Spleen (tissue), 11 donors: ENCODE measurements around the gene TOM1L1. TPM values are rescaled to one million over a fixed set of nuclear protein-coding genes. Genes with fewer than 3 reads are reported as not detected.
"Not testable (repeated sequence)": the region's sequence is repeated elsewhere in the genome, so short reads cannot be mapped to it uniquely, and the experiment has no call there.

Source experiments
- DNase-seq: peaks from one replicate; pipeline ENCODE4 v3.0.0-alpha.2; 2020
- H3K27ac ChIP-seq, 8 donors: fragments of 200-600 bp; sonication (generic) in 7 of 8; 1 replicate in 4 of 8; 2 replicates in 4 of 8; pipeline versions ENCODE4 v1.5.0 to v1.8.0; 2016 to 2021; ENCODE audit warnings: inconsistent platforms in 4 of 8, mild to moderate bottlenecking in 4 of 8, moderate library complexity in 1 of 8
- H3K27me3 ChIP-seq, 7 donors: fragments of 200-600 bp; sonication (generic) in 6 of 7; replicated peaks in 1 of 7; 1 replicate in 4 of 7; 2 replicates in 3 of 7; pipeline versions ENCODE4 v1.5.0 to v1.8.0; 2016 to 2021; ENCODE audit warnings: inconsistent platforms in 3 of 7, mild to moderate bottlenecking in 1 of 7
- H3K36me3 ChIP-seq, 6 donors: fragments of 200-600 bp; sonication (generic) in 5 of 6; 1 replicate in 4 of 6; 2 replicates in 2 of 6; pipeline versions ENCODE4 v1.5.0 to v1.8.0; 2016 to 2021; ENCODE audit warnings: inconsistent platforms in 2 of 6
- H3K4me1 ChIP-seq, 6 donors: fragments of 200-600 bp; sonication (generic) in 5 of 6; 1 replicate in 3 of 6; 2 replicates in 3 of 6; pipeline versions ENCODE4 v1.5.0 to v1.8.0; 2016 to 2021; ENCODE audit warnings: inconsistent platforms in 3 of 6
- H3K4me3 ChIP-seq, 8 donors: fragments of 200-600 bp; sonication (generic) in 7 of 8; 1 replicate in 4 of 8; 2 replicates in 4 of 8; pipeline versions ENCODE4 v1.5.0 to v1.8.0; 2016 to 2021; ENCODE audit warnings: inconsistent platforms in 4 of 8, mild to moderate bottlenecking in 4 of 8, moderate library complexity in 2 of 8
- H3K9me3 ChIP-seq, 8 donors: fragments of 200-600 bp; sonication (generic) in 7 of 8; 1 replicate in 4 of 8; 2 replicates in 4 of 8; pipeline versions ENCODE4 v1.5.0 to v1.8.0; 2016 to 2021; ENCODE audit warnings: inconsistent platforms in 4 of 8
- CTCF ChIP-seq, 11 experiments: fragments of 200-600 bp in 7 of 11; fragments of 450-650 bp in 4 of 11; sonication (generic) in 4 of 11; IDR thresholded peaks in 8 of 11; conservative IDR thresholded peaks in 3 of 11; 1 replicate in 7 of 11; 2 replicates in 4 of 11; pipeline versions ENCODE4 v1.4.0 to v1.8.0; 2016 to 2021; ENCODE audit warnings: antibody characterized with exemption in 11 of 11, inconsistent platforms in 4 of 11, mild to moderate bottlenecking in 1 of 11
- POLR2A ChIP-seq, 3 donors: fragments of 450-650 bp; IDR thresholded peaks; one replicate each; pipeline ENCODE4 v1.5.1; 2017; ENCODE audit warnings: antibody characterized with exemption in 3 of 3, mild to moderate bottlenecking in 1 of 3
- POLR2AphosphoS5 ChIP-seq, 3 donors: sonication (generic); formaldehyde crosslinking; IDR thresholded peaks; one replicate each; pipeline ENCODE4 v1.5.1; 2017; ENCODE audit warnings: antibody characterized with exemption in 3 of 3
- WGBS, 5 donors: extraction: QIAGEN DNeasy Blood & Tissue Kit in 3 of 5; methylation state at CpG; one replicate each; pipeline versions ENCODE4 v1.1.5 to v1.1.7; 2013 to 2018; 5-methylcytosine and 5-hydroxymethylcytosine counted together
- intact Hi-C: fragments of 100-400 bp; cut with DNase I; formaldehyde crosslinking; loops from one replicate; pipeline ENCODE4 v1.15.0; 2023; ENCODE audit warnings: low total_unique reads
- polyA plus RNA-seq, 3 donors: library from polyadenylated mRNA; stranded (reverse); fragments of 200-250 nt; gene quantifications; one replicate each; pipeline ENCODE4 v1.2.1, GENCODE V29; 2013
- total RNA-seq, 7 donors: library from RNA; depleted of rRNA in 3 of 7; stranded (reverse); fragments of >200 nt in 3 of 7; fragmentation: NEBNext Ultra II Directional in 4 of 7; extraction: Animal tissue kit (Norgen Biotek cat#: 25700) in 4 of 7; gene quantifications; one replicate each; pipeline versions ENCODE4 v1.1.0 to v1.2.1, GENCODE V29; 2016 to 2021
- donor health status: healthy with polysubstance abuse.
- donor health status: DM: no; HTN: no; CAD: no; lungs with moderate emphysema.
- donor health status: DM: no; HTN: no; CAD: no.
- donor health status: Bipolar disorder and iron deficiency.
- donor health status: healthy.
- donor health status: DM: no; HTN: no; CAD: no.
- donor health status: DM: yes; HTN: yes; CAD: no.

The TOM1L1 gene
- total and polyA plus RNA-seq, 10 donors = 2.3 to 14.3 (median 4.2) TPM

- no peak overlapping the region for H3K27ac ChIP-seq
- no peaks in the 10 kb centered on the region for H3K4me1 ChIP-seq
- no peaks in the 10 kb centered on the region for H3K9me3 ChIP-seq
- no peak for DNase-seq
- 77 to 89% (median 88%) methylated on average over 1 of the region's 1 CpG for WGBS, 5 donors
- no peak overlapping the region for H3K4me3 ChIP-seq
- TF ChIP-seq POLR2AphosphoS5 (IDR thresholded peaks at IDR 0.05) (no peak), POLR2A (IDR thresholded peaks at IDR 0.05) (no peak), CTCF (IDR thresholded peaks at IDR 0.05 in 8 of 11, conservative IDR thresholded peaks at IDR 0.05 in 3 of 11) (no peak)
- H3K36me3 ChIP-seq = no peaks in the 10 kb centered on the region
- intact Hi-C loops = no loop called here
- H3K27me3 ChIP-seq = no peaks in the 10 kb centered on the region
Measured at GRCh38 chr17:54870671-54871175, 29.9 kb upstream of the TOM1L1 start.

DNA sequence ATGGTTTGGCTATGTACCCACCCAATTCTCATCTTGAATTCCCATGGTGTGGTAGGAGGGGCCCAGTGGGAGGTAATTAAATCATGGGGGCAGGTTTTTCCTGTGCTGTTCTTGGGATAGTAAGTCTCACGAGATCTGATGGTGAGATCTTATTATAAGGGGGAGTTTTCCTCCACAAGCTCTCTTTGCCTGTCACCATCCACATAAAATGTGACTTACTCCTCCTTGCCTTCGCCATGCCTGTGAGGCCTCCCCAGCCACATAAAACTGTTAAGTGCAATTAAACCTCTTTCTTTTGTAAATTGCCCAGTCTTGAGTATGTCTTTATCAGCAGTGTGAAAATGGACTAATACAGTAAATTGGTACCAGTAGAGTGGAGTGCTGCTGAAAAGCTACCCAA is 24.7 kb upstream of the TOM1L1 start:
- WGBS, 5 donors = 58 to 73% (median 70%) methylated on average over 2 of the region's 2 CpGs
- H3K36me3 ChIP-seq, DNase-seq, H3K4me3 ChIP-seq, H3K9me3 ChIP-seq, H3K27me3 ChIP-seq, H3K27ac ChIP-seq, intact Hi-C loops, H3K4me1 ChIP-seq: not testable (repeated sequence)

- no peak overlapping the region for H3K4me3 ChIP-seq
- H3K9me3 ChIP-seq = no peaks in the 10 kb centered on the region
- TF ChIP-seq POLR2AphosphoS5 (IDR thresholded peaks at IDR 0.05) = no peak
- TF ChIP-seq POLR2A (IDR thresholded peaks at IDR 0.05) = no peak
- TF ChIP-seq CTCF (IDR thresholded peaks at IDR 0.05 in 8 of 11, conservative IDR thresholded peaks at IDR 0.05 in 3 of 11) = no peak
- no peak for DNase-seq
- H3K4me1 ChIP-seq = no peaks in the 10 kb centered on the region
- intact Hi-C loops = no loop called here
- no peaks in the 10 kb centered on the region for H3K27me3 ChIP-seq
- no peaks in the 10 kb centered on the region for H3K36me3 ChIP-seq
- H3K27ac ChIP-seq = no peak overlapping the region
- 75 to 83% (median 77%) methylated on average over 5 to 6 of the region's 6 CpGs for WGBS, 5 donors
Measured at GRCh38 chr17:54876656-54877195, 23.9 kb upstream of the TOM1L1 start.

DNA sequence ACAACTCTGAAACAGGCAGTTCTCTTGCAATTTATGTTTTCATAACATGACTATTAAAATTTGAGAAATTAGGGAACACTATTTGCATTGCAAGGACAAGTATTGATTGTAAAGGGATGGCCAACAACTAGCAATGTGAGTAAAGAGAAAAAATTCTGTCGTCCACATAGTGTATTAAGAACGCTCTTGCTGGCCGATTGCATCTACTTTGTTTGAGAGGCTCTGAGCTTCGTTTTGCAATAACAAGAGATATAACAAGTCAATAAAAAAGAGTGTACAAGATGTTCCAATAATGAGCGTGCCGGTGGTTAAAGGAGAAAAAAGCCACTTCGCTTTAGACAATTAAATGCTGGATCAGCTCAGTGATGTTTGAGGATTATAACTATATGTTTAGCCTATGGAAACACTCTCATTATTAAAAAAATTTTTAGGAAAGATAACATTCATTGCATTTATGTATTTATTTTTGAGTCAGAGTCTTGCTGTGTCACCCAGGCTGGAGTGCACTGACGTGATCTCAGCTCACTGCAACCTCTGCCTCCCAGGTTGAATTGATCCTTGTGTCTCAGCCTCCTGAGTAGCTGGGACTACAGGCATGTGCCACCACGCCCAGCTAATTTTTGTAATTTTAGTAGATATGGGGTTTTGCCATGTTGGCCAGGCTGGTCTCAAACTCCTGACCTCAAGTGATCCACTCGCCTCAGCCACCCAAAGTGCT is 19.2 kb upstream of the TOM1L1 start:
- H3K27ac ChIP-seq = no peak overlapping the region
- no peaks in the 10 kb centered on the region for H3K27me3 ChIP-seq
- no peak for TF ChIP-seq POLR2AphosphoS5 (IDR thresholded peaks at IDR 0.05)
- TF ChIP-seq CTCF (IDR thresholded peaks at IDR 0.05 in 8 of 11, conservative IDR thresholded peaks at IDR 0.05 in 3 of 11) = no peak
- TF ChIP-seq POLR2A (IDR thresholded peaks at IDR 0.05) = no peak
- H3K36me3 ChIP-seq = no peaks in the 10 kb centered on the region
- no peak for DNase-seq
- H3K4me1 ChIP-seq = no peaks in the 10 kb centered on the region
- no peaks in the 10 kb centered on the region for H3K9me3 ChIP-seq
- 78 to 87% (median 83%) methylated on average over 10 of the region's 10 CpGs for WGBS, 5 donors
- intact Hi-C loops = no loop called here
- H3K4me3 ChIP-seq = no peak overlapping the region
